ENCODE data around the gene ARHGDIG.
"Not testable (repeated sequence)": the region's sequence is repeated elsewhere in the genome, so short reads cannot be mapped to it uniquely, and the experiment has no call there.

Gene ARHGDIG

GRCh38 chr16:322476-323143 is 42.2 kb downstream of the ARHGDIG start:
- TF ChIP-seq CTCF (IDR thresholded peaks at IDR 0.05; ENCODE audit: borderline replicate concordance, insufficient read depth, low read depth, low read length): no peak
- no peak overlapping the region for H3K4me3 ChIP-seq (ENCODE audit: low read depth, low read length)

- TF ChIP-seq CTCF (IDR thresholded peaks at IDR 0.05; ENCODE audit: borderline replicate concordance, insufficient read depth, low read depth, low read length): no peak
- H3K4me3 ChIP-seq (ENCODE audit: low read depth, low read length): no peak overlapping the region
Observed at GRCh38 chr16:324201-324450, 43.7 kb downstream of the ARHGDIG start.

- peak overlapping the region; percentile 42 for H3K4me3 ChIP-seq (ENCODE audit: low read depth, low read length)
- TF ChIP-seq CTCF (IDR thresholded peaks at IDR 0.05; ENCODE audit: borderline replicate concordance, insufficient read depth, low read depth, low read length): no peak
Observed at GRCh38 chr16:324451-325334, 44.3 kb downstream of the ARHGDIG start.

GRCh38 chr16:325375-326145 is 45.2 kb downstream of the ARHGDIG start:
- no peak for TF ChIP-seq CTCF (IDR thresholded peaks at IDR 0.05; ENCODE audit: borderline replicate concordance, insufficient read depth, low read depth, low read length)
- H3K4me3 ChIP-seq (ENCODE audit: low read depth, low read length): peak overlapping the region; percentile 42

- no peak overlapping the region for H3K4me3 ChIP-seq (ENCODE audit: low read depth, low read length)
- no peak for TF ChIP-seq CTCF (IDR thresholded peaks at IDR 0.05; ENCODE audit: borderline replicate concordance, insufficient read depth, low read depth, low read length)
Observed at GRCh38 chr16:330741-331140, 50.4 kb downstream of the ARHGDIG start.

- not testable (repeated sequence) for H3K4me3 ChIP-seq (ENCODE audit: low read depth, low read length)
Observed at GRCh38 chr16:331181-331814, 50.9 kb downstream of the ARHGDIG start.

All from GM12875 (cell line).